H9 (cell line): Measurements from ENCODE around the gene PRPF8. TPM values are rescaled to one million over a fixed set of nuclear protein-coding genes. Genes with fewer than 3 reads are reported as not detected.
"Not testable (repeated sequence)": the region's sequence is repeated elsewhere in the genome, so short reads cannot be mapped to it uniquely, and the experiment has no call there.

Experiments used
- DNase-seq: peaks from one replicate; pipeline ENCODE4 v3.0.0-alpha.2; 2017
- H2AFZ ChIP-seq: one replicate; pipeline ENCODE4 v1.6.1; 2013; ENCODE audit warnings: mild to moderate bottlenecking, low read length, control low read depth, moderate library complexity
- H2AK5ac ChIP-seq: 2 replicates; pipeline ENCODE4 v1.6.1; 2013; ENCODE audit warnings: low read length, control low read depth, mixed read lengths; ENCODE audit not compliant: insufficient read length
- H2BK120ac ChIP-seq: one replicate; pipeline ENCODE4 v1.6.1; 2013; ENCODE audit warnings: low read depth, mild to moderate bottlenecking, low read length, control low read depth, inconsistent platforms; ENCODE audit not compliant: poor library complexity, severe bottlenecking
- H2BK12ac ChIP-seq: 2 replicates; pipeline ENCODE4 v1.6.1; 2013; ENCODE audit warnings: low read length, control low read depth, mixed read lengths, low read depth; ENCODE audit not compliant: insufficient read length
- H2BK15ac ChIP-seq: 2 replicates; pipeline ENCODE4 v1.6.1; 2013; ENCODE audit warnings: low read depth, low read length, control low read depth
- H2BK20ac ChIP-seq: one replicate; pipeline ENCODE4 v1.6.1; 2013; ENCODE audit warnings: low read depth, mild to moderate bottlenecking, low read length, control low read depth, inconsistent platforms; ENCODE audit not compliant: poor library complexity, severe bottlenecking
- H2BK5ac ChIP-seq: 2 replicates; pipeline ENCODE4 v1.6.1; 2013; ENCODE audit warnings: low read length, control low read depth, mixed read lengths; ENCODE audit not compliant: insufficient read length
- H3K14ac ChIP-seq: 2 replicates; pipeline ENCODE4 v1.6.1; 2013; ENCODE audit warnings: low read length, control low read depth; ENCODE audit not compliant: insufficient read depth
- H3K18ac ChIP-seq: 2 replicates; pipeline ENCODE4 v1.6.1; 2013; ENCODE audit warnings: low read depth, mild to moderate bottlenecking, mixed read lengths, low read length, control low read depth; ENCODE audit not compliant: insufficient read length
- H3K23ac ChIP-seq: 2 replicates; pipeline ENCODE4 v1.6.1; 2013; ENCODE audit warnings: low read length, control low read depth, mixed read lengths, low read depth; ENCODE audit not compliant: insufficient read length
- H3K23me2 ChIP-seq: 2 replicates; pipeline ENCODE4 v1.6.1; 2013; ENCODE audit warnings: low read depth, mild to moderate bottlenecking, mixed read lengths, low read length, control low read depth; ENCODE audit not compliant: insufficient read length, poor library complexity, severe bottlenecking
- H3K27ac ChIP-seq: 2 replicates; pipeline ENCODE4 v1.5.1; 2013; ENCODE audit warnings: low read length, control low read depth, mixed read lengths, low read depth; ENCODE audit not compliant: insufficient read length
- H3K27me3 ChIP-seq: 2 replicates; pipeline ENCODE4 v1.6.1; 2013; ENCODE audit warnings: low read length, control low read depth, inconsistent platforms; ENCODE audit not compliant: insufficient read depth
- H3K4ac ChIP-seq: 2 replicates; pipeline ENCODE4 v1.6.1; 2013; ENCODE audit warnings: low read depth, mild to moderate bottlenecking, control low read depth, inconsistent platforms, low read length, moderate library complexity
- H3K4me1 ChIP-seq: 2 replicates; pipeline ENCODE4 v1.6.1; 2013; ENCODE audit warnings: low read length, control low read depth, inconsistent platforms; ENCODE audit not compliant: insufficient read depth
- H3K4me2 ChIP-seq: 2 replicates; pipeline ENCODE4 v1.6.1; 2013; ENCODE audit warnings: low read length, control low read depth, mixed read lengths; ENCODE audit not compliant: insufficient read length, insufficient read depth
- H3K56ac ChIP-seq: 2 replicates; pipeline ENCODE4 v1.6.1; 2013; ENCODE audit warnings: low read depth, mild to moderate bottlenecking, mixed read lengths, low read length, control low read depth; ENCODE audit not compliant: insufficient read length
- H3K79me1 ChIP-seq: 2 replicates; pipeline ENCODE4 v1.6.1; 2013; ENCODE audit warnings: low read depth, mild to moderate bottlenecking, moderate library complexity, low read length, control low read depth, inconsistent platforms; ENCODE audit not compliant: insufficient read depth, poor library complexity, severe bottlenecking
- H3K79me2 ChIP-seq: 2 replicates; pipeline ENCODE4 v1.6.1; 2013; ENCODE audit warnings: low read length, control low read depth, inconsistent platforms; ENCODE audit not compliant: insufficient read depth
- H3K9ac ChIP-seq: 2 replicates; pipeline ENCODE4 v1.6.1; 2013; ENCODE audit warnings: low read length, control low read depth, mixed read lengths; ENCODE audit not compliant: insufficient read length; ENCODE audit errors: extremely low read depth
- H3K9me3 ChIP-seq: one replicate; pipeline ENCODE4 v1.6.1; 2013; ENCODE audit warnings: low read depth, low read length, inconsistent platforms; ENCODE audit not compliant: control insufficient read depth
- H3T11ph ChIP-seq: one replicate; pipeline ENCODE4 v1.6.1; 2013; ENCODE audit warnings: mild to moderate bottlenecking, low read length, control low read depth, inconsistent platforms
- H4K20me1 ChIP-seq: one replicate; pipeline ENCODE4 v1.6.1; 2013; ENCODE audit not compliant: control insufficient read depth, insufficient read length, insufficient read depth
- H4K5ac ChIP-seq: 2 replicates; pipeline ENCODE4 v1.6.1; 2013; ENCODE audit warnings: low read depth, mild to moderate bottlenecking, mixed read lengths, low read length, control low read depth; ENCODE audit not compliant: insufficient read length
- H4K8ac ChIP-seq: replicated peaks from 2 replicates; pipeline ENCODE4 v1.6.1; 2013; ENCODE audit warnings: low read length, control low read depth, mixed read lengths, low read depth; ENCODE audit not compliant: insufficient read length
- H4K91ac ChIP-seq: 2 replicates; pipeline ENCODE4 v1.6.1; 2013; ENCODE audit warnings: low read depth, mild to moderate bottlenecking, moderate library complexity, mixed read lengths, low read length, control low read depth; ENCODE audit not compliant: insufficient read length
- H3K27ac Mint-ChIP-seq, 3 experiments: 2 replicates in 2 of 3; 3 replicates in 1 of 3; pipeline ENCODE4 v1.8.0; 2020 to 2021; ENCODE audit warnings: mixed read lengths in 3 of 3, mild to moderate bottlenecking in 1 of 3, moderate library complexity in 1 of 3
- H3K27me3 Mint-ChIP-seq: 2 replicates; pipeline ENCODE4 v1.8.0; 2021; ENCODE audit warnings: low read depth, mild to moderate bottlenecking, moderate library complexity, mixed read lengths
- H3K36me3 Mint-ChIP-seq, 3 experiments: 2 replicates in 2 of 3; 3 replicates in 1 of 3; pipeline ENCODE4 v1.8.0; 2020 to 2021; ENCODE audit warnings: low read depth in 3 of 3, mixed read lengths in 3 of 3; ENCODE audit not compliant: insufficient read depth in 1 of 3
- H3K4me1 Mint-ChIP-seq, 2 experiments: 2 replicates each; pipeline ENCODE4 v1.8.0; 2020; ENCODE audit warnings: mixed read lengths in 2 of 2
- H3K4me3 Mint-ChIP-seq, 2 experiments: 2 replicates in 1 of 2; 3 replicates in 1 of 2; pipeline ENCODE4 v1.8.0; 2020 to 2021; ENCODE audit warnings: mild to moderate bottlenecking in 2 of 2, mixed read lengths in 2 of 2, moderate library complexity in 1 of 2
- H3K9me3 Mint-ChIP-seq, 2 experiments: 2 replicates in 1 of 2; 3 replicates in 1 of 2; pipeline ENCODE4 v1.8.0; 2020; ENCODE audit warnings: mild to moderate bottlenecking in 2 of 2, mixed read lengths in 2 of 2, moderate library complexity in 1 of 2
- WGBS: extraction: QIAGEN DNeasy Blood & Tissue Kit; methylation state at CpG from one replicate; pipeline ENCODE4 v1.1.7; 2013; ENCODE audit warnings: missing lambda C conversion rate, low lambda C conversion rate, mixed read lengths; ENCODE audit not compliant: insufficient read length; ENCODE audit errors: extremely low coverage; 5-methylcytosine and 5-hydroxymethylcytosine counted together
- total RNA-seq: library from RNA; stranded (reverse); gene quantifications from 2 replicates; pipeline ENCODE4 v1.2.1, GENCODE V29; 2021
- TF ChIP-seq, protein P1 (sequence below): fragments of 200-600 bp; sonication (generic); conservative IDR thresholded peaks from 3 replicates; pipeline ENCODE4 v1.8.0; 2021; ENCODE audit warnings: antibody characterized with exemption, mild to moderate bottlenecking

Gene PRPF8
- total RNA-seq, 1 experiment from 2014 or later = 408 TPM

DNA sequence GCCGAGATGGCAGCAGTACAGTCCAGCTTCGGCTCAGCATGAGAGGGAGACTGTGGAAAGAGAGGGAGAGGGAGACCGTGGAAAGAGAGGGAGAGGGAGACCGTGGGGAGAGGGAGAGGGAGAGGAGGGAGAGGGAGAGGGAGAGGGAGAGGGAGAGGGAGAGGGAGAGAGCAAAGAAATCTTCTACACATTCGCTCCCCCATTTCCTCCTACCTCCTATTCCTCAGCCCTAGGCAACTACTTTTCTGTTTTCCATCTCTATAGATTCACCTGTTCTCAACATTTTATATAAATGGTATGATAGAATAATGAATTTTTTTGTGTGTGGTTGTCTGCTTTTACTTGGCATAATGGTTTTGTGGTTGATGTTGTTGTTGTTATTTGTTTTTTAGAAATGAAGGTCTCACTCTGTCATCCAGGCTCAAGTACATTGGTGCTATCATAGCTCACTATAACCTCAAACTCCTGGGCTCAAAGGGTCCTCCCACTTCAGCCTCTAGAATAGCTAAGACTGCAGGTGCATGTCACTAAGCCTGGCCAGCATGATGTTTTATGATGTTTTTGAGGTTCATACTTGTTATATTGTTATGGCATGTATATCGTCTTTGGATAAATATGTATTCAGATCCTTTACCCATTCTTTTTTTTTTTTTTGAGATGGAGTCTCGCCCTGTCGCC, 6.0 kb upstream of the PRPF8 start:
- Histone ChIP-seq H3K9me3 (no peaks in the 10 kb centered on the region), H3K79me2 (no peaks in the 10 kb centered on the region), H2BK15ac (no peak overlapping the region), H3K23ac (no peak overlapping the region), H2BK12ac (no peak overlapping the region), H3K4me1 (no peaks in the 10 kb centered on the region), H3K27me3 (no peaks in the 10 kb centered on the region), H3K18ac (no peak overlapping the region), H3K4me2 (no peak overlapping the region), H4K5ac (no peak overlapping the region), H2AFZ (no peak overlapping the region), H3K56ac (no peak overlapping the region), H3K79me1 (no peaks in the 10 kb centered on the region), H3K4ac (no peak overlapping the region), H2BK5ac (no peak overlapping the region), H3K14ac (no peak overlapping the region), H3T11ph (no peak overlapping the region), H3K9ac (no peak overlapping the region), H3K23me2 (no peaks in the 10 kb centered on the region), H2BK20ac (no peak overlapping the region), H4K8ac (no peak overlapping the region), H4K20me1 (no peaks in the 10 kb centered on the region), H2BK120ac (no peak overlapping the region), H3K27ac (no peak overlapping the region), H2AK5ac (no peak overlapping the region), H4K91ac (no peak overlapping the region)
- no CpG with 5 or more reads among the region's 8 CpGs for WGBS
- Mint-ChIP-seq H3K9me3 (peaks cover 22 to 28% of the 10 kb centered on the region in 2 experiments), H3K27ac (no peak overlapping the region), H3K4me1 (no peaks in the 10 kb centered on the region), H3K36me3 (peaks cover 4 to 9% (median 5%) of the 10 kb centered on the region in 3 experiments; a peak in 6 of 7 replicates), H3K4me3 (no peak overlapping the region), H3K27me3 (peaks cover 2% of the 10 kb centered on the region)
- no peak for DNase-seq
- TF ChIP-seq, protein P1, sequence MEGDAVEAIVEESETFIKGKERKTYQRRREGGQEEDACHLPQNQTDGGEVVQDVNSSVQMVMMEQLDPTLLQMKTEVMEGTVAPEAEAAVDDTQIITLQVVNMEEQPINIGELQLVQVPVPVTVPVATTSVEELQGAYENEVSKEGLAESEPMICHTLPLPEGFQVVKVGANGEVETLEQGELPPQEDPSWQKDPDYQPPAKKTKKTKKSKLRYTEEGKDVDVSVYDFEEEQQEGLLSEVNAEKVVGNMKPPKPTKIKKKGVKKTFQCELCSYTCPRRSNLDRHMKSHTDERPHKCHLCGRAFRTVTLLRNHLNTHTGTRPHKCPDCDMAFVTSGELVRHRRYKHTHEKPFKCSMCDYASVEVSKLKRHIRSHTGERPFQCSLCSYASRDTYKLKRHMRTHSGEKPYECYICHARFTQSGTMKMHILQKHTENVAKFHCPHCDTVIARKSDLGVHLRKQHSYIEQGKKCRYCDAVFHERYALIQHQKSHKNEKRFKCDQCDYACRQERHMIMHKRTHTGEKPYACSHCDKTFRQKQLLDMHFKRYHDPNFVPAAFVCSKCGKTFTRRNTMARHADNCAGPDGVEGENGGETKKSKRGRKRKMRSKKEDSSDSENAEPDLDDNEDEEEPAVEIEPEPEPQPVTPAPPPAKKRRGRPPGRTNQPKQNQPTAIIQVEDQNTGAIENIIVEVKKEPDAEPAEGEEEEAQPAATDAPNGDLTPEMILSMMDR = no peak

DNA sequence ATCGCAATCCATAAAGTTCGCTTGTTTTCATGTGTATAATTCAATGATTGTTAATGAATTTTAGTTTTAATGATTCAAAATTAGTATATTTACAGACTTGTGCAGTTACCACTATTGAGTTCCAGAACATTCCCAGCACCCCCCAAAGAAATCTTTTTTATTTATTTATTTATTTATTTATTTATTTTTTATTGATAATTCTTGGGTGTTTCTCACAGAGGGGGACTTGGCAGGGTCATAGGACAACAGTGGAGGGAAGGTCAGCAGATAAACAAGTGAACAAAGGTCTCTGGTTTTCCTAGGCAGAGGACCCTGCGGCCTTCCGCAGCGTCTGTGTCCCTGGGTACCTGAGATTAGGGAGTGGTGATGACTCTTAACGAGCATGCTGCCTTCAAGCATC, 3.7 kb upstream of the PRPF8 start:
- H2AFZ ChIP-seq, H3K27me3 ChIP-seq, H3K9ac ChIP-seq, DNase-seq, H3K23me2 ChIP-seq, H4K20me1 ChIP-seq, H2AK5ac ChIP-seq, H3K23ac ChIP-seq, H3K18ac ChIP-seq, H4K8ac ChIP-seq, H2BK120ac ChIP-seq, H3K27ac Mint-ChIP-seq, H3K4me1 ChIP-seq, H2BK12ac ChIP-seq, H3K79me1 ChIP-seq, H3K4ac ChIP-seq, H3K4me3 Mint-ChIP-seq, H4K91ac ChIP-seq, H4K5ac ChIP-seq, H3K14ac ChIP-seq, H3K27ac ChIP-seq, H3K27me3 Mint-ChIP-seq, H3K79me2 ChIP-seq, H3K9me3 ChIP-seq, H3T11ph ChIP-seq, H2BK20ac ChIP-seq, H3K4me2 ChIP-seq, H2BK15ac ChIP-seq, H3K56ac ChIP-seq, H2BK5ac ChIP-seq: not testable (repeated sequence)
- WGBS = no CpG with 5 or more reads among the region's 6 CpGs
- Mint-ChIP-seq H3K36me3 (peaks cover 12 to 19% (median 14%) of the 10 kb centered on the region in 3 experiments), H3K9me3 (peaks cover 21 to 23% of the 10 kb centered on the region in 2 experiments), H3K4me1 (peaks cover 9 to 12% of the 10 kb centered on the region in 2 experiments)
